ENCODE results near the gene CCNJL.

Gene CCNJL

DNA sequence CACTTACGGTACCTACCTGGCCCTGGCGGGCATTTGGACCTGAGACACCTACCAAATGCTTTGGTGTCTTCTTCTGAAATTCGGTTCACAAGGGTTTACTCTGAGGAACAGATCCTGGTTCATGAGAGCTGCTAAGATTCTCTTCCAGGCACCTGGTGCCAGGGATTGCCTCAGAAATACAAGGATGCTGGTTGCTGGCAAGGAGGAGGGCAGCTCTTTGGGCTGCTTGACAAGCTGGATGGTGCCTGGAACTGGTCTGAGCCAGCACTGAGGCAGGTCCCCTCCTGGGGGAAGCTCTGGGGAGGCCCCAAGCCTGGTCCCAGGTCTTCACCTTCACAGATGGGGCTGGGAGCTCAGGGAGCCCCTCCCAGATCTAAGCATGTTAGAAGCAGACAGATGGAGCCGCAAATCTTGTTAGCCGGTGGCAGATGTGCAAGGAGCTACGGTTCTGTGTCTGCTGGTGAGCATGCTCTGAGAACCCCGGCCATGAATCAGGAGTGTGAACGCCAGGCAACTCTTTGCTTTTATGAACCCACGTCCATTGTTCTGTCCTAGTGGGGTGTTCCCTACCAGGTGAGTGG lies 66.8 kb downstream of the CCNJL start:
- Histone ChIP-seq H3K27me3 (replicated peaks) (no peaks in the 10 kb centered on the region), H3K4me3 (ENCODE audit: low read depth, low read length) (no peak overlapping the region), H3K36me3 (replicated peaks) (no peaks in the 10 kb centered on the region), H3K27ac (no peak overlapping the region)
- TF ChIP-seq, protein P1, sequence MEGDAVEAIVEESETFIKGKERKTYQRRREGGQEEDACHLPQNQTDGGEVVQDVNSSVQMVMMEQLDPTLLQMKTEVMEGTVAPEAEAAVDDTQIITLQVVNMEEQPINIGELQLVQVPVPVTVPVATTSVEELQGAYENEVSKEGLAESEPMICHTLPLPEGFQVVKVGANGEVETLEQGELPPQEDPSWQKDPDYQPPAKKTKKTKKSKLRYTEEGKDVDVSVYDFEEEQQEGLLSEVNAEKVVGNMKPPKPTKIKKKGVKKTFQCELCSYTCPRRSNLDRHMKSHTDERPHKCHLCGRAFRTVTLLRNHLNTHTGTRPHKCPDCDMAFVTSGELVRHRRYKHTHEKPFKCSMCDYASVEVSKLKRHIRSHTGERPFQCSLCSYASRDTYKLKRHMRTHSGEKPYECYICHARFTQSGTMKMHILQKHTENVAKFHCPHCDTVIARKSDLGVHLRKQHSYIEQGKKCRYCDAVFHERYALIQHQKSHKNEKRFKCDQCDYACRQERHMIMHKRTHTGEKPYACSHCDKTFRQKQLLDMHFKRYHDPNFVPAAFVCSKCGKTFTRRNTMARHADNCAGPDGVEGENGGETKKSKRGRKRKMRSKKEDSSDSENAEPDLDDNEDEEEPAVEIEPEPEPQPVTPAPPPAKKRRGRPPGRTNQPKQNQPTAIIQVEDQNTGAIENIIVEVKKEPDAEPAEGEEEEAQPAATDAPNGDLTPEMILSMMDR (IDR thresholded peaks at IDR 0.05; ENCODE audit: low read depth, low read length, missing control alignments): no peak
- DNase-seq: no peak
- in situ Hi-C loops (cut with HindIII; ENCODE audit: low pct_ligation_motif_present, low sequenced_read_pairs): no loop called here

DNA sequence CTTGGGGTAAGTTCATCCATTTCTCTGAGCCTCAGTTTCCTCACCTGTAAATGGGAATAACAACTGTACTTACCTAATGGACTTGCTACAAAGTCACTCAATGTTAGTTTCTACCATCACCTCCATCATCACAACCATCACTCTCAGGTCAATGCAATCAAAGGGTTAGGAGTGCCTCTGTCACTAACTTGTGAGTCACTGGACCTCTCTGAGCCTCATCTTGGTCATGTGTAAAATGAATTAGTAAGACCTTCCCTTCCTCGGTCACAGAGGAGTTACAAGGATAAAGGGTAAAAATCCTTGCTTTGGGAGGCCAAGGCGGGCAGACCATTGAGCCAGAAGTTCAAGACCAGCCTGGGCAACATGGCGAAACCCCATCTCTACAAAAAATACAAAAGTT lies 70.2 kb downstream of the CCNJL start:
- in situ Hi-C loops (cut with HindIII; ENCODE audit: low pct_ligation_motif_present, low sequenced_read_pairs): no loop called here
- H3K4me3 ChIP-seq (ENCODE audit: low read depth, low read length): no peak overlapping the region
- TF ChIP-seq, protein P1 (IDR thresholded peaks at IDR 0.05; ENCODE audit: low read depth, low read length, missing control alignments): no peak
- no peak for DNase-seq
- no peaks in the 10 kb centered on the region for H3K27me3 ChIP-seq (replicated peaks)
- H3K27ac ChIP-seq: no peak overlapping the region
- H3K36me3 ChIP-seq (replicated peaks): no peaks in the 10 kb centered on the region

DNA sequence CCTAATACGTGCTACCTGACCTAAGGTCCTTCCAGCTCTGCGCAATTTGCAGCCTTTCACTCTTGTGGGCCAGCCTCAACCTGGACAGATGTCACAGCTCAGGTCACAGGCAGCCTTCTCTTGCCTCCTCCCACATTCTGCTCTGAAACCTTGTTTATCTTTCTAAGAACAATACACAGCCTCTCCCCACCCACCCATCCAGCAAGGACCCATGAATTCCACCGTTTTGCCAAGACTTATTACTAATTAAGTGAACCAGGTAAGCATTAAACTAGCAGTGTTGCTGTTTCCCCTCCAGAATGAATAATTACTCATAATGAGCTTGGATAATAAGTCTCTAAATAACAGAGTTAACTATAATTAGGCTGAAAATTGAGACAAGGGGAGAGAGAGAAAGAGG lies 72.0 kb downstream of the CCNJL start:
- Histone ChIP-seq H3K4me3 (ENCODE audit: low read depth, low read length) (no peak overlapping the region), H3K27me3 (replicated peaks) (no peaks in the 10 kb centered on the region), H3K36me3 (replicated peaks) (no peaks in the 10 kb centered on the region), H3K27ac (no peak overlapping the region)
- in situ Hi-C loops (cut with HindIII; ENCODE audit: low pct_ligation_motif_present, low sequenced_read_pairs): no loop called here
- DNase-seq: no peak
- TF ChIP-seq, protein P1 (IDR thresholded peaks at IDR 0.05; ENCODE audit: low read depth, low read length, missing control alignments): no peak

DNA sequence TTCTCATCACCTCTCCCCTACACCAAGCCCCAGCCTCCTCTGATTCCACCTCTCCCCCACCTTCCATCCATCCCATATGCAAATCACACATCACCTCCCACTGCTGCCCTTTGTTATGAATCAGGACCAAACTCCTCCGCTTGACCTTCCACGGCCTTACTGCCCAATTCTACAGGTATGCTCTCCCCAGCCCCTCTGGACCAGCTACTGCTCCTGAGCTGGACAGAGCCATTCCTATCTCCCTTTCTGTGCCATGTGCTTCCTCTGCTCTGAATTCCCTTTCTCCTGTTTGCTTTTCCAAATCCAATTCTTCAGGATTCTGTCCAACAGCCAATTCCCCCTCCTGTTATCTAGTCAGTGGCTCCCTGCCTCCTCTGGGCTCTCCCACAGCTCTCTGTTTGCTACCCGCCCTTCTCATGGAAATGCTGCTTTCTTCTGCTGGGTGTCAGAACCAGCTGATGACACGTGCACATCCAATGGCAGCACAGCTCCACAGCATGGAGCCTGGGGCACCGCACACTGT lies 74.7 kb downstream of the CCNJL start:
- Histone ChIP-seq H3K36me3 (replicated peaks) (no peaks in the 10 kb centered on the region), H3K4me3 (ENCODE audit: low read depth, low read length) (no peak overlapping the region), H3K27me3 (replicated peaks) (no peaks in the 10 kb centered on the region), H3K27ac (no peak overlapping the region)
- no peak for DNase-seq
- in situ Hi-C loops (cut with HindIII; ENCODE audit: low pct_ligation_motif_present, low sequenced_read_pairs): no loop called here
- TF ChIP-seq, protein P1 (IDR thresholded peaks at IDR 0.05; ENCODE audit: low read depth, low read length, missing control alignments): no peak

DNA sequence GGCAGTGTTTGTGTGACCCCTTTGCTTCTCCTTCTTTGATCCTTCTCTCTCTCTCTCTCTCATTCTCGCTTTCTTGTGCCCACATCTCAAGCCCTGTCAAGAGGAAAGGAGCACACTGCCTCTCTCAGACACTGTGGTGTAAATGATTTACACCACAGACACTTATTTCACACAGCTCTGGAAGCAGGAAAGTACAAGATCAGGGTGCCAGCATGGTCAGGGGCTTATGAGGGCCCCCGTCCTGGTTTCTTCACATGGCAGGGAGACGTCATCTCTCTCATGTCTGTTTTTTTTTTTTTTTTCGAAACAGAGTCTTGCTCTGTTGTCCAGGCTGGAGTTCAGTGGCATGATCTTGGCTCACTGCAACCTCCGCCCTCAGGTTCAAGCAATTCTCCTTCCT lies 76.6 kb downstream of the CCNJL start:
- Histone ChIP-seq H3K36me3 (replicated peaks) (no peaks in the 10 kb centered on the region), H3K27ac (no peak overlapping the region), H3K4me3 (ENCODE audit: low read depth, low read length) (no peak overlapping the region), H3K27me3 (replicated peaks) (no peaks in the 10 kb centered on the region)
- DNase-seq: no peak
- TF ChIP-seq, protein P1 (IDR thresholded peaks at IDR 0.05; ENCODE audit: low read depth, low read length, missing control alignments): no peak
- in situ Hi-C loops (cut with HindIII; ENCODE audit: low pct_ligation_motif_present, low sequenced_read_pairs): no loop called here

DNA sequence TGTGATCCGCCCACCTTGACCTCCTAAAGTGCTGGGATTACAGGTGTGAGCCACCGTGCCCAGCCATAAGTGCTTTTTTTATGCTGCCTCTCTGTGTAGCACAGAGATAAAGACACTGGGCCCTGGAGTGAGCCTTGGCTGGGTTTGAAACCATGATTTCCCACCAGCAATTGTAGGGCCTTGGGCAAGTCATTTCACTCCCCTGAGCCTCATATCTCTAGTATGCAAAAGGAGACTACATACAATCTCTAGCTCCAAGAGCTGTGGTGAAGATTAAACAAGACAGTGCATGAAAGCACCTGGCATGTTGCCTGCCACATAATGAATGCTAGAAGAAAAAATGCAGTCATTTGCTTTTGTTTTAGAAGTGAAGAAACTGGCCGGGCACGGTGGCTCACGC lies 79.1 kb downstream of the CCNJL start:
- no peaks in the 10 kb centered on the region for H3K27me3 ChIP-seq (replicated peaks)
- in situ Hi-C loops (cut with HindIII; ENCODE audit: low pct_ligation_motif_present, low sequenced_read_pairs): no loop called here
- no peak for DNase-seq
- no peaks in the 10 kb centered on the region for H3K36me3 ChIP-seq (replicated peaks)
- H3K4me3 ChIP-seq (ENCODE audit: low read depth, low read length): no peak overlapping the region
- TF ChIP-seq, protein P1 (IDR thresholded peaks at IDR 0.05; ENCODE audit: low read depth, low read length, missing control alignments): no peak
- no peak overlapping the region for H3K27ac ChIP-seq

All from brain microvascular endothelial cell (primary cell).